T-helper 1 cell treated with Interleukin-12 subunit alpha and Interleukin-12 subunit beta and Interleukin-4 antibody, amounts not matched to agents 30 μg/mL and 1 μg/mL, for 36 hours (primary cell): Measurements from ENCODE around the gene UGT1A6.

ENCODE experiments used
- H3K27ac Mint-ChIP-seq: one replicate; pipeline ENCODE4 v1.8.0; 2021; ENCODE audit warnings: mild to moderate bottlenecking, mixed read lengths
- H3K27me3 Mint-ChIP-seq: one replicate; pipeline ENCODE4 v1.8.0; 2021; ENCODE audit warnings: low read depth, mixed read lengths
- H3K36me3 Mint-ChIP-seq: one replicate; pipeline ENCODE4 v1.8.0; 2021; ENCODE audit warnings: low read depth, mixed read lengths
- H3K4me1 Mint-ChIP-seq: one replicate; pipeline ENCODE4 v1.8.0; 2021; ENCODE audit warnings: low read depth, mixed read lengths
- H3K4me3 Mint-ChIP-seq: one replicate; pipeline ENCODE4 v1.8.0; 2021; ENCODE audit warnings: mild to moderate bottlenecking, moderate library complexity, mixed read lengths
- H3K9me3 Mint-ChIP-seq: one replicate; pipeline ENCODE4 v1.8.0; 2021; ENCODE audit warnings: mixed read lengths

Gene UGT1A6

DNA sequence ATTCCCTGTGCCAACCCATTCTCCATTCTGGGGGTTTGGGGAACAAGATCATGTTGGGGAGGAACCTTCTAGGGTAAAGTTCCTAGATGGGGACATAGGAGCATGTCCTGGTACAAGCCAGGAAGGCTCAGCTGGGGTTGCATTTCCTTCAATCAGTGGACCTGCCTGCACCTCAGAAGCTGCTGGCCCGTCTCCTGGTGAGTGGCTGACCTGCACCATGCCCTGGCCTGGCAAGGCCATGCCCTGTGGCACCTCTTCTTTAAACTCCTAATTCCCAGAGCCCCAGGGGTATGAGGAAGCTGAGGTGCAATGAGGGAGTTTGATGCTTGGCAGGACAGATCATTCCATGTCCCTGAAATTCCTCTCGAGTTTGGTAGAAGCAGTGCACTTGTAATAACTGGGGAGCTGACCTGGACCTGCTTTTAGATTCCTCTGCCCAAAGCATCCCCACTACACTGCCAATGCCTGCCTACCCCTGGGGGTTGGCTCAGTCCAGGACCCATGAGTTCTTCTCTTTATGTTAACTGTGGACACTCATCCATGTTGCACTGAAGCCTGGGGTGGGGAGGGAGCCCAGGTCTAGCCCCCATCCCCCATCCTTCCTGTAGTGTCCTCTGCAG is 110.7 kb downstream of the UGT1A6 start:
- Mint-ChIP-seq H3K27ac (no peak overlapping the region), H3K9me3 (no peaks in the 10 kb centered on the region), H3K36me3 (no peaks in the 10 kb centered on the region), H3K27me3 (peaks cover 7% of the 10 kb centered on the region), H3K4me3 (no peak overlapping the region), H3K4me1 (no peaks in the 10 kb centered on the region)

GRCh38 chr2:233803994-233804393 is 111.3 kb downstream of the UGT1A6 start:
- H3K9me3 Mint-ChIP-seq: no peaks in the 10 kb centered on the region
- no peak overlapping the region for H3K27ac Mint-ChIP-seq
- peaks cover 7% of the 10 kb centered on the region for H3K27me3 Mint-ChIP-seq
- no peaks in the 10 kb centered on the region for H3K4me1 Mint-ChIP-seq
- H3K4me3 Mint-ChIP-seq: no peak overlapping the region
- no peaks in the 10 kb centered on the region for H3K36me3 Mint-ChIP-seq

DNA sequence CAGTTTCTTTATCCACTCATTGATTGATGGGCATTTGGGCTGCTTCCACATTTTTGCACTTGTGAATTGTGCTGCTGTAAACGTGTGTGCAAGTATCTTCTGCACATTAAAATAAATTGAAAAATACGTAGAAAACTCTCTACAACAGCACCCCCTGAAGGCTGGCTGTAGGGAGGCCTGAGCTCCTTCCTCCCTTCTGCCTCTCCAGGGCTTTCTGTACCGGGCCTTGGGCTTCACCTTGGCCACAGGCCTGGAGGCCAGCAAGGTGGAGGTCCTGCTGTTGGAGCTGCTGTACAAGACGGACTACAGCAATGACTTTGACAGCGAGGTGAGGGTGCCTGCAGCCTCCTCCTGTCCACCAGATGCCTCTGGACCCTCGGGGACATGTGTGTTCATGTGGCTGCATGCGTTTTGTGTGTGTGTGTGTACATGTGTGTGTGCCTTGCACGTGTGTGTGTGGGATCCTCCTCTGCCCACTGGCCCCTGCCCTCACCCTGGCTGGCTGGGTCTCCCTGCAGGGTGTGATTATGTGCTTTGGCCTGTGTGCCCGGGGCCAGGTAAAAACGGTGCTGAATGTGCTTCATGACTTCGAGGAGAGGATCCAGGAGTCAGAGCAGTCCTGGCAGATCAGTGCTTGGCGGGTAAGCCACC is 114.7 kb downstream of the UGT1A6 start:
- Mint-ChIP-seq H3K9me3 (no peaks in the 10 kb centered on the region), H3K36me3 (no peaks in the 10 kb centered on the region), H3K27ac (no peak overlapping the region), H3K4me1 (no peaks in the 10 kb centered on the region), H3K4me3 (no peak overlapping the region), H3K27me3 (peaks cover 7% of the 10 kb centered on the region)

DNA sequence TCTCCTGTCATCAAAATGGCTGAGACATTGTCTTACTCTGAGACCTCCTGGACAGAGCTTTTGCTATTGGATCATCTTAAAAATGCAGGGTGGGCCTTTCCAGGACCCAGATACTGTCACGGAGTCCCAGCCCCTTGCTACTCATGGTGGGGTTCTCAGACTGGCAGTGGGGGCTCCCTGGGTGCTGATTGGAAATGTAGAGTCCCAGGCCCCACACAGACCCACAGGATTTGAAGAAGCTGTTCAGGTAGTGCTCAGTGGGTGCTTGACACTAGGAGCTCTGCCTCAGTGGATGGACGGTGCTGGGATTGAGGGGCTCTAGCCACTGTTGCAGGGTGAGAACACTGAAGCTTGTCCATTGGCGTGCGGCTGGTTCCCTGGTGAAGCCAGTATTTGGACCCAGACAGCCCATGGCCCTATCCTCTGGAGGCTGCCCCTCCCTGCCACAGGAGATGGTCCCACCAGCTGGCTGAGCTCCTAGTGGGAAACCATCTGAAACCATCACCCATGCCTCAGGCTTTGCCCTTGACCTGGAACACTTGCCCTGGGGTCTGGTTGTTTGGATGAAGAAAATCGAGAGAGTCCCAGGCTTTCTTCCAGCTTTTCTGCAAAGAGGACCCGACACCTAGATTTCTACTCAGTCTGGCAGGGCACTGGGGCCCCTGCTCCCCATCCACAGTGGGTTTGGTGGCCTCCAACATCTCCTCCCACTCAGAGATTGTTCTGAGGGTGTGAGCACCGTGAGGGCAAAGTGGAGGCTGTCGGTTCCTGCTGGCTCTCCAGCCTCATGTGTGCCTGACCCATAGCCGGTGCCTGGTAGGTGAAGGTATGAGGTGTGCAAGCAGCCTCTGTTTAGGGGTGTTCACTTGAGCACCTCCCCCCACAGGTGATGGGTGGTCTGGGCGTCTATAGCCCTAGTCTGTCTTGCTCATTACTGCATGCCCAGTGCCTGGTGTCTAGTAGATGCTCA is 115.6 kb downstream of the UGT1A6 start:
- no peaks in the 10 kb centered on the region for H3K9me3 Mint-ChIP-seq
- H3K27ac Mint-ChIP-seq: no peak overlapping the region
- no peaks in the 10 kb centered on the region for H3K36me3 Mint-ChIP-seq
- peaks cover 7% of the 10 kb centered on the region for H3K27me3 Mint-ChIP-seq
- no peaks in the 10 kb centered on the region for H3K4me1 Mint-ChIP-seq
- H3K4me3 Mint-ChIP-seq: no peak overlapping the region

DNA sequence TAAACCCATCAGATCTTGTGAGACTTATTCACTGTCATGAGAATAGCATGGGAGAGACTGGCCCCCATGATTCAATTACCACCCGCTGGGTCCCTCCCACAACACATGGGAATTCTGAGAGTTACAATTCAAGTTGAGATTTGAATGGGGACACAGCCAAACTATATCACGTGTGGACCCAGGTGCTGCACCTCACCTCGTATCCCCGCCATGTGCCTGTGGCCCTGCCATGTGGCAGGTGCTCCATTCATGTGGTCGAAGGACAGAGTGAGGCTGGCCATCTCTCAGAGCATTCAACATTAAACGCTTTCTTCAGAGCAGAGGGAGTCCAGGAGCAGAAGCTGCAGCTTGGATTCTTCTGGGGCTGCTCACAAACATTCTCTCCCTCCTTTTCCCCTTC is 117.7 kb downstream of the UGT1A6 start:
- Mint-ChIP-seq H3K27me3 (peaks cover 6% of the 10 kb centered on the region), H3K4me1 (no peaks in the 10 kb centered on the region), H3K9me3 (no peaks in the 10 kb centered on the region), H3K36me3 (no peaks in the 10 kb centered on the region), H3K27ac (no peak overlapping the region), H3K4me3 (no peak overlapping the region)

GRCh38 chr2:233811087-233811486 is 118.4 kb downstream of the UGT1A6 start:
- Mint-ChIP-seq H3K36me3 (no peaks in the 10 kb centered on the region), H3K9me3 (no peaks in the 10 kb centered on the region), H3K27me3 (no peaks in the 10 kb centered on the region)

DNA sequence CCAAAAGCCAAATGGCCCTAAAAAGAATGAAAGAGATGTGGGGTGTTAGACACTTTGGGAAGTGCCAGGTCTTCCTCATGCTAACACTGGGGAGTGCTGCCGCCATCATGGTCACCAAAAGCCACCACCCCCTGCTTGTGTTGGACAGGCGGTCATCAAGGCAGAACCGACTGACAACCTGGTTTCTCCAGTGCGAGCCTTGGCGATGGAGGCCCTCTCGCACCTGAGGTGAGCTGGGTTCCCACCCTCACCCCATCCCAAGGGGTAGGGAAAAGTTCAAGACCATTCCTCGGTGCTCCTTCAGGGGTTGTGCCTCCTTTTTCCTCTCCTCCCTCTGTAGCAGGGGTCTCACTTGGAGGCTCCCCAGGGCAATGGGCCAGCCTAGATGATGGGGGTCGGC is 119.0 kb downstream of the UGT1A6 start:
- Mint-ChIP-seq H3K4me3 (no peak overlapping the region), H3K36me3 (no peaks in the 10 kb centered on the region), H3K27me3 (no peaks in the 10 kb centered on the region), H3K9me3 (no peaks in the 10 kb centered on the region), H3K27ac (no peak overlapping the region), H3K4me1 (no peaks in the 10 kb centered on the region)

More at GRCh38 chr2:233811087-233811486, 118.4 kb downstream of the UGT1A6 start:
- Mint-ChIP-seq H3K4me1 (no peaks in the 10 kb centered on the region), H3K27ac (no peak overlapping the region), H3K4me3 (no peak overlapping the region)

- H3K27ac Mint-ChIP-seq: no peak overlapping the region
- no peaks in the 10 kb centered on the region for H3K4me1 Mint-ChIP-seq
- no peak overlapping the region for H3K4me3 Mint-ChIP-seq
- no peaks in the 10 kb centered on the region for H3K9me3 Mint-ChIP-seq
- H3K27me3 Mint-ChIP-seq: no peaks in the 10 kb centered on the region
- no peaks in the 10 kb centered on the region for H3K36me3 Mint-ChIP-seq
Measured at GRCh38 chr2:233813236-233814055, 120.8 kb downstream of the UGT1A6 start.

- no peaks in the 10 kb centered on the region for H3K36me3 Mint-ChIP-seq
- no peaks in the 10 kb centered on the region for H3K4me1 Mint-ChIP-seq
- no peaks in the 10 kb centered on the region for H3K27me3 Mint-ChIP-seq
- H3K27ac Mint-ChIP-seq: no peak overlapping the region
- H3K9me3 Mint-ChIP-seq: no peaks in the 10 kb centered on the region
- no peak overlapping the region for H3K4me3 Mint-ChIP-seq
Measured at GRCh38 chr2:233814056-233814835, 121.6 kb downstream of the UGT1A6 start.

DNA sequence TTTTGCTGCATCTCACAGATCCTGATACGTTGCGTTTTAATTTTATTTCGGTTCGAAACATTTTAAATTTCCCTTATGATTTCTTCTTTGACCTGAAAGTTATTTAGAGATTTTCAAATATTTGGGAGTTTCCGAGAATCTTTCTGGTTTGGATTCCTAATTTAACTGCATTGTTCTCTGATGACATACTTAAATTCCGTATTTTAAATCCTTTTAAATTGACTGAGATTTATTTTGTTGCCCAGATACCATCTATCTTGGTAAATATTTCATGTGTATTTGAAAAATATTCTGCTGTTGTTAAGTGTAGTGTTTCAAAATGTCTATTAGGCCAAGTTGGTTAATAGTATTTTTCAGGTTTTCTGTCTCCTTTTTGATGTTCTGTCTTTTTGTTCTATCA is 123.2 kb downstream of the UGT1A6 start:
- Mint-ChIP-seq H3K4me3 (no peak overlapping the region), H3K9me3 (no peaks in the 10 kb centered on the region), H3K27ac (no peak overlapping the region), H3K4me1 (no peaks in the 10 kb centered on the region), H3K36me3 (no peaks in the 10 kb centered on the region), H3K27me3 (no peaks in the 10 kb centered on the region)

- H3K27me3 Mint-ChIP-seq: no peaks in the 10 kb centered on the region
- no peaks in the 10 kb centered on the region for H3K36me3 Mint-ChIP-seq
- no peaks in the 10 kb centered on the region for H3K9me3 Mint-ChIP-seq
- no peak overlapping the region for H3K4me3 Mint-ChIP-seq
- H3K4me1 Mint-ChIP-seq: no peaks in the 10 kb centered on the region
- no peak overlapping the region for H3K27ac Mint-ChIP-seq
Measured at GRCh38 chr2:233816334-233816733, 123.6 kb downstream of the UGT1A6 start.

GRCh38 chr2:233816771-233817170 is 124.1 kb downstream of the UGT1A6 start:
- Mint-ChIP-seq H3K9me3 (no peaks in the 10 kb centered on the region), H3K27me3 (no peaks in the 10 kb centered on the region), H3K36me3 (no peaks in the 10 kb centered on the region), H3K27ac (no peak overlapping the region), H3K4me3 (no peak overlapping the region), H3K4me1 (no peaks in the 10 kb centered on the region)

DNA sequence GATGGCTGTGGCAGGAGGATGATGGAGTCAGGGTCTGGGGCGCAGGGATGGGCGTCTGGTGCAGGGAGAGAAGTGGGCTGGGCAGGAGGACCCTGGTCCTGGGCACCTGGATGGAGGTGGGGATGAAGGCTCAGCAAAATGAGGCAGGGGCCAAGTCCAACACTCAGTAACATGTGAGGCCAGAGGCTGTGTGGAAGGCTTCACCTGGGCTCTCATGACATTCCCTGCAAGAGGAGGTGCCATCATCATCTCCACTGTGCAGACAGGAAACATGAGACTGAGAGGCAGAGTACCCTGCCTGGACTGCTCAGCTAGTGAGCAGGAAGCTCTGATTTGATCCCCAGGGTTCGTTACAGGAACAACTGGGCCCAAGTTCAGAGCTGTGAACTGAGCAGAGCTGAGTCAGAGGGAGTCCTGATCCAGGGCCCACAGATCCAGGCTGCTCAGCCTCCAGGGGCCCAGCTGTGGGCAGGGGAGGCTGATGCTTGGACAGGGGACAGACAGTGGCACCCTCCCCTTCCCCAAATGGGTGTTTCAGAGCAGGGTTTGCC is 124.7 kb downstream of the UGT1A6 start:
- Mint-ChIP-seq H3K27ac (no peak overlapping the region), H3K4me3 (no peak overlapping the region), H3K36me3 (no peaks in the 10 kb centered on the region), H3K27me3 (no peaks in the 10 kb centered on the region), H3K4me1 (no peaks in the 10 kb centered on the region), H3K9me3 (no peaks in the 10 kb centered on the region)
